Glutamatergic neuron (in vitro differentiated cells): ENCODE results near the gene DGKB. TPM values are rescaled to one million over a fixed set of nuclear protein-coding genes. Genes with fewer than 3 reads are reported as not detected.
A peak's percentile ranks its signal among the peaks of the same experiment; 100 is the strongest.

Source experiments
- DNase-seq: peaks from one replicate; pipeline ENCODE4 v3.0.0; 2022
- H3K27ac Mint-ChIP-seq: one replicate; pipeline ENCODE4 v1.8.0; 2020; ENCODE audit warnings: mild to moderate bottlenecking, mixed read lengths, inconsistent platforms; ENCODE audit not compliant: unreplicated experiment
- H3K27me3 Mint-ChIP-seq: one replicate; pipeline ENCODE4 v1.8.0; 2020; ENCODE audit warnings: mild to moderate bottlenecking, moderate library complexity, mixed read lengths, inconsistent platforms; ENCODE audit not compliant: unreplicated experiment
- H3K36me3 Mint-ChIP-seq: one replicate; pipeline ENCODE4 v1.8.0; 2020; ENCODE audit warnings: mild to moderate bottlenecking, mixed read lengths, inconsistent platforms; ENCODE audit not compliant: unreplicated experiment
- H3K4me1 Mint-ChIP-seq: one replicate; pipeline ENCODE4 v1.8.0; 2020; ENCODE audit warnings: mild to moderate bottlenecking, low read depth, mixed read lengths, inconsistent platforms; ENCODE audit not compliant: unreplicated experiment
- H3K4me3 Mint-ChIP-seq: one replicate; pipeline ENCODE4 v1.8.0; 2020; ENCODE audit warnings: mild to moderate bottlenecking, mixed read lengths, inconsistent platforms; ENCODE audit not compliant: unreplicated experiment
- H3K9me3 Mint-ChIP-seq: one replicate; pipeline ENCODE4 v1.8.0; 2020; ENCODE audit warnings: mild to moderate bottlenecking, moderate library complexity, mixed read lengths, inconsistent platforms; ENCODE audit not compliant: unreplicated experiment
- CTCF ChIP-seq: fragments of 200-600 bp; sonication (generic); IDR thresholded peaks from one replicate; pipeline ENCODE4 v1.5.0; 2021; ENCODE audit not compliant: partially characterized antibody, unreplicated experiment
- total RNA-seq: library from RNA; stranded (reverse); fragmentation: NEBNext Ultra II Directional; extraction: Animal tissue kit (Norgen Biotek cat#: 25700); gene quantifications from one replicate; pipeline ENCODE4 v1.2.1, GENCODE V29; 2021; ENCODE audit not compliant: unreplicated experiment

Gene DGKB
- total RNA-seq, 1 donor from 2014 or later = 57.8 TPM

GRCh38 chr7:14698239-14698638 is 204.3 kb downstream of the DGKB start:
- TF ChIP-seq CTCF = peak; percentile 12

GRCh38 chr7:14697684-14698083 is 204.9 kb downstream of the DGKB start:
- H3K9me3 Mint-ChIP-seq = no peaks in the 10 kb centered on the region
- H3K27ac Mint-ChIP-seq = no peak overlapping the region
- H3K36me3 Mint-ChIP-seq = no peaks in the 10 kb centered on the region
- no peak for TF ChIP-seq CTCF
- no peaks in the 10 kb centered on the region for H3K27me3 Mint-ChIP-seq
- no peak for DNase-seq
- peaks cover 4% of the 10 kb centered on the region for H3K4me1 Mint-ChIP-seq
- H3K4me3 Mint-ChIP-seq = no peak overlapping the region

More at GRCh38 chr7:14698239-14698638, 204.3 kb downstream of the DGKB start:
- Mint-ChIP-seq H3K36me3 (no peaks in the 10 kb centered on the region), H3K27ac (no peak overlapping the region), H3K9me3 (no peaks in the 10 kb centered on the region), H3K27me3 (no peaks in the 10 kb centered on the region), H3K4me1 (peaks cover 4% of the 10 kb centered on the region), H3K4me3 (no peak overlapping the region)
- DNase-seq = no peak

DNA sequence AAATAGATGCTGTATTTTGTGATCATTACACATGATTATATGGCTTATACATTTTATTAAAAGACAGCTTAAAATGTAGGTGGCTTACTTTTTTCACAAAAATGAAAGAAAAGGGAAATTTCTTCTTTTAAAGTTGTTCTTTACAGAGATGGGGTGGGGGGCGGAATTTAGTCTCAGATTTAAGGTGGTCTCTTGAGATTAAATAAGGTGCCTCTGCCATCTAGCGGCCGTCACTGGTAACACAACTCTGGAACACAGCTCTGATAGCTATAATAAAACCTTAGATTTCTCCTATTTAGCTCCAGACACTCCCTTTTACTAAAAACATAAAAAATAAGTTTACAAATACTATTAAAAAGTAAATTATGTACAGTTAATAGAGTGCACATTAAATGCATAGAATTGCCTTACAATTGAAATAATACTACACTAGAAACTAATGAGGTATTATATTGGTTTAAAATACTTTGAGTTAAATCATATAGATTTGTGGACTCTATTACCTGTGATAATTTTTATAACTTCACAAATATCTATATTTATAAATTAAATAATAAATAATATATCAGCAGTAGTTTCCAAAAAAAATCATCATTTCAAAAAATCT is 210.9 kb downstream of the DGKB start:
- peak; percentile 74 for DNase-seq
- Mint-ChIP-seq H3K27me3 (no peaks in the 10 kb centered on the region), H3K27ac (no peak overlapping the region), H3K4me3 (no peak overlapping the region), H3K4me1 (peaks cover 7% of the 10 kb centered on the region), H3K9me3 (peaks cover 2% of the 10 kb centered on the region), H3K36me3 (no peaks in the 10 kb centered on the region)
- TF ChIP-seq CTCF = peak; percentile 97

- Mint-ChIP-seq H3K4me1 (peaks cover 7% of the 10 kb centered on the region), H3K27ac (no peak overlapping the region), H3K9me3 (peaks cover 2% of the 10 kb centered on the region), H3K27me3 (no peaks in the 10 kb centered on the region), H3K36me3 (no peaks in the 10 kb centered on the region), H3K4me3 (no peak overlapping the region)
- DNase-seq = no peak
- no peak for TF ChIP-seq CTCF
Observed at GRCh38 chr7:14691034-14691433, 211.5 kb downstream of the DGKB start.

- Mint-ChIP-seq H3K36me3 (no peaks in the 10 kb centered on the region), H3K27me3 (no peaks in the 10 kb centered on the region), H3K4me1 (peaks cover 7% of the 10 kb centered on the region), H3K4me3 (no peak overlapping the region), H3K27ac (no peak overlapping the region), H3K9me3 (peaks cover 2% of the 10 kb centered on the region)
- DNase-seq = no peak
- TF ChIP-seq CTCF = no peak
Observed at GRCh38 chr7:14690486-14690885, 212.1 kb downstream of the DGKB start.
